OCI-LY7 (cell line): Measurements from ENCODE around the gene LPCAT3. TPM values are rescaled to one million over a fixed set of nuclear protein-coding genes. Genes with fewer than 3 reads are reported as not detected.

Experiments
- BruUV-seq: library from RNA; stranded (reverse); fragments of 400-500 nt; replicated peaks from 2 replicates; lab custom pipeline; 2021; lab: Mats Ljungman, UMichigan
- CTCF ChIA-PET: fragments of 300-600 bp; sonication (Branson Sonifier 250); formaldehyde crosslinking; loops from one replicate; lab custom pipeline; 2022; ENCODE audit warnings: antibody characterized with exemption; ENCODE audit not compliant: unreplicated experiment; lab: Charles Lee
- POLR2A ChIA-PET: fragments of 300-600 bp; sonication (Branson Sonifier 250); formaldehyde crosslinking; loops from one replicate; lab custom pipeline; 2022; ENCODE audit warnings: antibody characterized with exemption; lab: Charles Lee
- DNase-seq: peaks from one replicate; pipeline ENCODE4 v3.0.0-alpha.2; 2015; ENCODE audit warnings: low spot score
- H2AFZ ChIP-seq: fragments of 200-600 bp; sonication (generic), shearing (Covaris generic); 2 replicates; pipeline ENCODE4 v1.6.1; 2014; ENCODE audit warnings: mild to moderate bottlenecking, antibody characterized with exemption, low read length, moderate library complexity
- H3K27ac ChIP-seq: fragments of 200-600 bp; sonication (generic); 2 replicates; pipeline ENCODE4 v1.5.1; 2014; ENCODE audit warnings: mixed run types, low read depth, mild to moderate bottlenecking, moderate library complexity, low read length, inconsistent platforms; ENCODE audit not compliant: poor library complexity, severe bottlenecking
- H3K36me3 ChIP-seq: fragments of 200-600 bp; sonication (generic); 2 replicates; pipeline ENCODE4 v1.6.1; 2014; ENCODE audit warnings: mild to moderate bottlenecking, antibody characterized with exemption, low read length, moderate library complexity, mixed read lengths; ENCODE audit not compliant: insufficient read depth
- H3K4me1 ChIP-seq: fragments of 200-600 bp; sonication (generic); 2 replicates; pipeline ENCODE4 v1.5.1; 2014; ENCODE audit warnings: mild to moderate bottlenecking, low read length; ENCODE audit not compliant: insufficient read depth, poor library complexity, severe bottlenecking
- H3K4me2 ChIP-seq: fragments of 200-600 bp; sonication (generic); 2 replicates; pipeline ENCODE4 v1.6.1; 2014; ENCODE audit warnings: mild to moderate bottlenecking, low read length
- H3K4me3 ChIP-seq: fragments of 200-600 bp; sonication (generic); 2 replicates; pipeline ENCODE4 v1.5.1; 2014; ENCODE audit warnings: mild to moderate bottlenecking, low read depth, low read length; ENCODE audit not compliant: poor library complexity, severe bottlenecking
- H3K79me2 ChIP-seq: fragments of 200-600 bp; sonication (generic); 2 replicates; pipeline ENCODE4 v1.6.1; 2016; ENCODE audit warnings: low read depth, mild to moderate bottlenecking, low read length, moderate library complexity, mixed read lengths; ENCODE audit not compliant: insufficient read depth
- H3K9me2 ChIP-seq: fragments of 200-600 bp; sonication (generic); 2 replicates; pipeline ENCODE4 v1.6.1; 2016; ENCODE audit warnings: mild to moderate bottlenecking, low read length, mixed read lengths; ENCODE audit not compliant: insufficient read depth
- H3K9me3 ChIP-seq: fragments of 200-600 bp; sonication (generic); 2 replicates; pipeline ENCODE4 v1.6.1; 2014; ENCODE audit warnings: mild to moderate bottlenecking, mixed run types, low read length, mixed read lengths
- H4K20me1 ChIP-seq: fragments of 200-600 bp; sonication (generic); 2 replicates; pipeline ENCODE4 v1.6.1; 2014; ENCODE audit warnings: mild to moderate bottlenecking, antibody characterized with exemption, low read length, moderate library complexity, mixed read lengths; ENCODE audit not compliant: insufficient read depth
- EZH2phosphoT487 ChIP-seq: fragments of 200-600 bp; sonication (generic); IDR thresholded peaks from 2 replicates; pipeline ENCODE4 v1.6.1; 2018; ENCODE audit warnings: low read depth, borderline replicate concordance, mild to moderate bottlenecking, mixed run types, antibody characterized with exemption, low read length, moderate library complexity, mixed read lengths
- intact Hi-C: fragments of 100-400 bp; cut with micrococcal nuclease; formaldehyde crosslinking; loops from one replicate; pipeline ENCODE4 v1.10.0; 2022; ENCODE audit not compliant: unreplicated experiment
- total RNA-seq, 2 experiments: library from RNA; depleted of rRNA in 1 of 2; stranded (reverse); fragments of >200 nt in 1 of 2; shearing (Covaris generic) in 1 of 2; gene quantifications; 2 replicates each; pipeline ENCODE4 v1.2.3, GENCODE V29; 2014 to 2022
- TF ChIP-seq, protein P1 (sequence below): fragments of 200-600 bp; sonication (generic); conservative IDR thresholded peaks from 2 replicates; pipeline ENCODE4 v1.5.1; 2014; ENCODE audit warnings: mild to moderate bottlenecking, antibody characterized with exemption, low read length, moderate library complexity, mixed read lengths

Gene LPCAT3
- total RNA-seq, 2 experiments from 2014 or later, result 17.4 to 29.7 TPM

DNA sequence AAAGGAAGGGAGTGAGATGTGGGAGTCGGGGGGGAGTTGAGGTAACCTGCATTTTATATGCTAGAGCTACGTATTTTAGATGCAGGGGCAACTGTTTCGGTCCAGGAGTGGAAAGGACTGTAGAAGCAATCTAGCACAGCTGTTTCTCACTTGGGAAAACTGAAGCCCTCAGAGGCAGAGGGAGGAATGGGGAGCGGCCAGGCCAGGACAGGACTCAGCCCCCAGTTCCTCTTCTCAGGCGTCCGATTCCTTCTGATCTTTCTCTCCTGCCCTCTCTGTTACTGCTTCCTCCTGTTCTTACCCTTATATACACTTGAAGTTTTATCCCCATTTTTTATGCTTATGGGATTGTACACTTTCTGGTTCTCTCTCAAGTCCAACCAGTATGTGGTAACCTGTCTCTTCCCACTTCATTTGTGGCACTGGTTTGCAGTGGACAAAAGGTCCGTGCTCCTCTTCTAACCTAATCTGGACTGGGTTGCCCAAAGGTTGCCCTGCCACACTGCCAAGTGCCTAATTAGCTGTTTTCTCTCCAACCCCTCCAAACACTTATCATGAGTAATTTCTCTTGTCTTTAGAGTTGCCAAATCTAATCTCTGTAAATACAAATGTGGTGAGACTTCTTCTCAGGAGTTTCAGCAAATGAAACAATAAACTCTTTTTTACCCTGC lies 16.2 kb downstream of the LPCAT3 start:
- Histone ChIP-seq H4K20me1 (no peaks in the 10 kb centered on the region), H3K4me2 (no peak overlapping the region), H3K9me3 (no peaks in the 10 kb centered on the region), H3K79me2 (peaks cover 4% of the 10 kb centered on the region; the same call in 1 of the 2 replicates), H2AFZ (no peak overlapping the region), H3K4me3 (no peak overlapping the region), H3K27ac (no peak overlapping the region), H3K9me2 (no peaks in the 10 kb centered on the region), H3K36me3 (peaks cover 68% of the 10 kb centered on the region), H3K4me1 (no peaks in the 10 kb centered on the region)
- no peak for DNase-seq
- intact Hi-C loops, result no loop called here
- no peak for TF ChIP-seq EZH2phosphoT487
- TF ChIP-seq, protein P1, sequence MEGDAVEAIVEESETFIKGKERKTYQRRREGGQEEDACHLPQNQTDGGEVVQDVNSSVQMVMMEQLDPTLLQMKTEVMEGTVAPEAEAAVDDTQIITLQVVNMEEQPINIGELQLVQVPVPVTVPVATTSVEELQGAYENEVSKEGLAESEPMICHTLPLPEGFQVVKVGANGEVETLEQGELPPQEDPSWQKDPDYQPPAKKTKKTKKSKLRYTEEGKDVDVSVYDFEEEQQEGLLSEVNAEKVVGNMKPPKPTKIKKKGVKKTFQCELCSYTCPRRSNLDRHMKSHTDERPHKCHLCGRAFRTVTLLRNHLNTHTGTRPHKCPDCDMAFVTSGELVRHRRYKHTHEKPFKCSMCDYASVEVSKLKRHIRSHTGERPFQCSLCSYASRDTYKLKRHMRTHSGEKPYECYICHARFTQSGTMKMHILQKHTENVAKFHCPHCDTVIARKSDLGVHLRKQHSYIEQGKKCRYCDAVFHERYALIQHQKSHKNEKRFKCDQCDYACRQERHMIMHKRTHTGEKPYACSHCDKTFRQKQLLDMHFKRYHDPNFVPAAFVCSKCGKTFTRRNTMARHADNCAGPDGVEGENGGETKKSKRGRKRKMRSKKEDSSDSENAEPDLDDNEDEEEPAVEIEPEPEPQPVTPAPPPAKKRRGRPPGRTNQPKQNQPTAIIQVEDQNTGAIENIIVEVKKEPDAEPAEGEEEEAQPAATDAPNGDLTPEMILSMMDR, result no peak
- ChIA-PET CTCF (no interaction called here), POLR2A (no interaction called here)
- BruUV-seq, result no TSS peak

DNA sequence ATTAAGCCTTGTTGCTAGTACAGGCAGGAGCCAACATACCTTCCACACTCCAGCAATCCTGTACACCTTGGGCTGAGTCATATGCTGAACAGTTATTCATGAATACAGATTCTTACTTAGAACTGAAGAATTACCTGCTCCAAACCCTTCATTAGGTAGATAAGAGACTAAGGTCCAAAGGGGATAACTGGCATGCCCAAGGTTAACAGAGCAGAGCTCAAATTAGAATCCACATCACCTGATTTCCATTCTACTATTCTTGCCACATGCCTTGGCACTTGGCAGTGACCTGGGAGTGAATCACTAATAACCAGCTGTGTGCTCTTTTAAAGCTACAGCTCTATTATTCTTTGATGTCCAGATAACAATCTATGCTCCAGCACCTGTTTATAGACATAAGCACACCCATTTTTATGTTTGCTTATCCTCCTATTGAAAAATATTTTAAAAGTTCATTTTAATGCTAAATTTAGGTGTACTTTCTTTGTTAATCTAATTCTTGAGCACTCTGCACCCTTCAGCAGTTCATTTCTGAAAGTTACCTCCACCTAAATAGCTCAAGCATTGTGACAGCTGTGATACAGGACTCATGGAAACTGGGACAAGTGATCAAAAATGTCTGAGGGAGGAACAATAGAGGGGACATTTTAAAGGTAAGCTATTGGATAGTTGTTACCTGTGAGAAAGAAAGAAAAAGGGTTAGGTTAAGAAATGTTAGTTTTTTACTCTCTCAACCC lies 19.4 kb downstream of the LPCAT3 start:
- no peaks in the 10 kb centered on the region for H3K9me2 ChIP-seq
- H3K4me3 ChIP-seq, result no peak overlapping the region
- DNase-seq, result no peak
- TF ChIP-seq, protein P1, result no peak
- no peak for TF ChIP-seq EZH2phosphoT487
- ChIA-PET POLR2A (interaction anchor here (0.5 to 1.4 kb wide), 7 partner anchors 9 to 358 kb away, joined by 3 to 6 read pairs (median 4); no protein-coding TSS in a partner anchor), CTCF (interaction anchor here (0.5 to 1.4 kb wide), 3 partner anchors 20 to 1115 kb away, joined by 3 to 6 read pairs (median 4); partner anchors contain the start of gene LPCAT3)
- no peak overlapping the region for H3K27ac ChIP-seq
- H4K20me1 ChIP-seq, result no peaks in the 10 kb centered on the region
- intact Hi-C loops, result no loop called here
- no peaks in the 10 kb centered on the region for H3K9me3 ChIP-seq
- no TSS peak for BruUV-seq
- 0 out of 2 replicates have a peak, but pooled peaks cover 4% of the 10 kb centered on the region for H3K79me2 ChIP-seq
- peaks cover 63% of the 10 kb centered on the region for H3K36me3 ChIP-seq
- no peaks in the 10 kb centered on the region for H3K4me1 ChIP-seq
- no peak overlapping the region for H3K4me2 ChIP-seq
- no peak overlapping the region for H2AFZ ChIP-seq
